DND-41 (cell line): Measurements from ENCODE around the gene KNTC1.

ENCODE experiments used
- ATAC-seq: fragments of 200-7000 bp; cut with Tn5 transposase; 3 replicates; pipeline ENCODE4 v1.9.1; 2021; ENCODE audit warnings: low read depth; ENCODE audit not compliant: insufficient read depth
- DNase-seq: peaks from one replicate; pipeline ENCODE4 v3.0.0-alpha.2; 2020
- H2AFZ ChIP-seq: 2 replicates; pipeline ENCODE4 v1.6.0; 2012; ENCODE audit warnings: low read depth, low read length
- H3K27ac ChIP-seq: 2 replicates; pipeline ENCODE4 v1.5.1; 2012; ENCODE audit warnings: low read length, inconsistent platforms
- H3K27me3 ChIP-seq: fragments of 200-600 bp; sonication (generic); 2 replicates; pipeline ENCODE4 v1.6.0; 2012; ENCODE audit warnings: low read length, mild to moderate bottlenecking, inconsistent platforms; ENCODE audit not compliant: insufficient read depth, poor library complexity
- H3K36me3 ChIP-seq: 2 replicates; pipeline ENCODE4 v1.5.1; 2012; ENCODE audit warnings: low read length, inconsistent platforms; ENCODE audit not compliant: insufficient read depth
- H3K4me1 ChIP-seq: 2 replicates; pipeline ENCODE4 v1.5.1; 2012; ENCODE audit warnings: mild to moderate bottlenecking, low read length; ENCODE audit not compliant: insufficient read depth
- H3K4me2 ChIP-seq: 2 replicates; pipeline ENCODE4 v1.6.0; 2012; ENCODE audit warnings: mild to moderate bottlenecking, moderate library complexity, low read length, inconsistent platforms; ENCODE audit not compliant: insufficient read depth
- H3K4me3 ChIP-seq, 2 experiments: fragments of 200-600 bp in 1 of 2; shearing (Covaris generic) in 1 of 2; 2 replicates each; pipeline ENCODE4 v1.5.1; 2012 to 2016; ENCODE audit warnings: inconsistent platforms in 2 of 2, low read length in 2 of 2, mild to moderate bottlenecking in 2 of 2, low read depth in 1 of 2, moderate library complexity in 1 of 2
- H3K79me2 ChIP-seq: 2 replicates; pipeline ENCODE4 v1.6.0; 2012; ENCODE audit warnings: low read length, inconsistent platforms; ENCODE audit not compliant: insufficient read depth
- H3K9ac ChIP-seq: 2 replicates; pipeline ENCODE4 v1.6.0; 2012; ENCODE audit warnings: low read depth, mild to moderate bottlenecking, inconsistent platforms, low read length, moderate library complexity
- H3K9me3 ChIP-seq: 2 replicates; pipeline ENCODE4 v1.5.1; 2012; ENCODE audit warnings: low read length, moderate library complexity, mild to moderate bottlenecking, inconsistent platforms; ENCODE audit not compliant: insufficient read depth, severe bottlenecking
- H4K20me1 ChIP-seq: 2 replicates; pipeline ENCODE4 v1.6.0; 2012; ENCODE audit warnings: low read length; ENCODE audit not compliant: insufficient read depth
- CTCF ChIP-seq: IDR thresholded peaks from 2 replicates; pipeline ENCODE4 v1.5.1; 2012; ENCODE audit warnings: borderline replicate concordance, low read length, moderate library complexity, mild to moderate bottlenecking; ENCODE audit not compliant: poor library complexity, severe bottlenecking; ENCODE audit errors: extremely low read depth
- EZH2 ChIP-seq: IDR thresholded peaks from 3 replicates; pipeline ENCODE4 v1.6.1; 2012; ENCODE audit warnings: borderline replicate concordance, low read depth, mild to moderate bottlenecking, moderate library complexity, low read length, inconsistent platforms; ENCODE audit not compliant: severe bottlenecking

KNTC1 gene

GRCh38 chr12:122537021-122537420, 10.0 kb downstream of the KNTC1 start:
- Histone ChIP-seq H3K4me2 (no peak overlapping the region), H3K9me3 (no peaks in the 10 kb centered on the region), H3K79me2 (peaks cover 44% of the 10 kb centered on the region), H4K20me1 (no peaks in the 10 kb centered on the region; the same call in 1 of the 2 replicates), H3K9ac (no peak overlapping the region), H3K27me3 (no peaks in the 10 kb centered on the region), H3K27ac (no peak overlapping the region), H3K4me3 (no peak overlapping the region), H3K4me1 (no peaks in the 10 kb centered on the region), H2AFZ (no peak overlapping the region), H3K36me3 (peaks cover 90% of the 10 kb centered on the region)
- TF ChIP-seq CTCF, result no peak
- no peak for TF ChIP-seq EZH2
- no peak for DNase-seq
- no peak for ATAC-seq

- ATAC-seq, result no peak
These were observed 11.4 kb downstream of the KNTC1 start for GRCh38 chr12:122538496-122538895.

GRCh38 chr12:122544537-122544936, 17.5 kb downstream of the KNTC1 start:
- ATAC-seq, result no peak
- Histone ChIP-seq H3K4me2 (no peak overlapping the region), H3K36me3 (peaks cover 82% of the 10 kb centered on the region), H2AFZ (no peak overlapping the region), H4K20me1 (no peaks in the 10 kb centered on the region; the same call in 1 of the 2 replicates), H3K27ac (no peak overlapping the region), H3K4me3 (no peak overlapping the region), H3K4me1 (no peaks in the 10 kb centered on the region), H3K27me3 (no peaks in the 10 kb centered on the region), H3K9ac (no peak overlapping the region), H3K9me3 (no peaks in the 10 kb centered on the region), H3K79me2 (peaks cover 5% of the 10 kb centered on the region; the same call in 1 of the 2 replicates)
- DNase-seq, result no peak
- TF ChIP-seq CTCF, result no peak
- no peak for TF ChIP-seq EZH2

More at GRCh38 chr12:122538496-122538895, 11.4 kb downstream of the KNTC1 start:
- H3K36me3 ChIP-seq, result peaks cover 88% of the 10 kb centered on the region
- H3K9ac ChIP-seq, result no peak overlapping the region
- no peak overlapping the region for H3K27ac ChIP-seq
- H3K4me2 ChIP-seq, result no peak overlapping the region
- no peaks in the 10 kb centered on the region; the same call in 1 of the 2 replicates for H4K20me1 ChIP-seq
- peaks cover 30% of the 10 kb centered on the region for H3K79me2 ChIP-seq
- no peak overlapping the region for H2AFZ ChIP-seq
- H3K4me1 ChIP-seq, result no peaks in the 10 kb centered on the region
- TF ChIP-seq EZH2 (no peak), CTCF (no peak)
- DNase-seq, result no peak
- no peaks in the 10 kb centered on the region for H3K27me3 ChIP-seq
- H3K4me3 ChIP-seq, result no peak overlapping the region
- no peaks in the 10 kb centered on the region for H3K9me3 ChIP-seq

GRCh38 chr12:122545855-122546254, 18.8 kb downstream of the KNTC1 start:
- H3K4me2 ChIP-seq, result no peak overlapping the region
- no peaks in the 10 kb centered on the region for H3K9me3 ChIP-seq
- no peak overlapping the region for H3K27ac ChIP-seq
- H3K79me2 ChIP-seq, result peaks cover 1% of the 10 kb centered on the region; the same call in 1 of the 2 replicates
- ATAC-seq, result no peak
- no peak overlapping the region for H3K4me3 ChIP-seq
- TF ChIP-seq CTCF (no peak), EZH2 (no peak)
- no peaks in the 10 kb centered on the region for H3K4me1 ChIP-seq
- peaks cover 88% of the 10 kb centered on the region for H3K36me3 ChIP-seq
- no peak for DNase-seq
- H3K9ac ChIP-seq, result no peak overlapping the region
- no peaks in the 10 kb centered on the region; the same call in 1 of the 2 replicates for H4K20me1 ChIP-seq
- H2AFZ ChIP-seq, result no peak overlapping the region
- H3K27me3 ChIP-seq, result no peaks in the 10 kb centered on the region
